ENCODE data around the gene GAGE13. TPM values are rescaled to one million over a fixed set of nuclear protein-coding genes. Genes with fewer than 3 reads are reported as not detected.
"Not testable (repeated sequence)": the region's sequence is repeated elsewhere in the genome, so short reads cannot be mapped to it uniquely, and the experiment has no call there.

GAGE13 gene
- total RNA-seq, 8 experiments from 2014 or later, result not detected

- H3K4me1 ChIP-seq (replicated peaks in 1 of 2); H3K4me3 ChIP-seq; ATAC-seq (replicated peaks in 6 of 8); H3K27ac ChIP-seq; in situ Hi-C loops (cut with MboI; ENCODE audit: low pct_unique_long_range_greater_than_20kb in 2 of 9, low sequenced_read_pairs in 9 of 9, unreplicated experiment in 9 of 9): not testable (repeated sequence)
- WGBS, 10 experiments, result 42 to 88% methylated on average over 4 to 5 of the region's 11 CpGs; no CpG with 5 or more reads in 8 of the 10 experiments
Measured at GRCh38 chrX:49346150-49346549, 14.8 kb downstream of the GAGE13 start.

Other genes starting within 250 kb of the GAGE13 start
- 10 to 100 TPM; 16.3 to 29.8 (median 20.1) TPM for gene GPKOW, start 207.8 kb upstream of the GAGE13 start, total RNA-seq
- 1 to 10 TPM in 6 of 8 experiments, under 1 TPM in 2; 0.57 to 2.7 (median 1.4) TPM for gene MAGIX, start 168.8 kb upstream of the GAGE13 start, total RNA-seq
- 10 to 100 TPM in 3 of 8 experiments, 1 to 10 TPM in 5; 1.2 to 21.9 (median 6.0) TPM for gene PLP2, start 159.7 kb upstream of the GAGE13 start, total RNA-seq
- gene PRICKLE3, start 145.2 kb upstream of the GAGE13 start, total RNA-seq, result 10 to 100 TPM in 2 of 8 experiments, 1 to 10 TPM in 2, under 1 TPM in 4; 0.33 to 11.8 (median 1.1) TPM
- gene SYP, start 131.4 kb upstream of the GAGE13 start, total RNA-seq, result 100 to 1,000 TPM in 1 of 8 experiments, 10 to 100 TPM in 4, 1 to 10 TPM in 2, under 1 TPM in 1; 0.92 to 144 (median 71.8) TPM
- gene CACNA1F, start 98.2 kb upstream of the GAGE13 start, total RNA-seq, result under 1 TPM in 2 of 8 experiments, not detected in 6; 0.28 to 0.41 TPM
- 10 to 100 TPM in 1 of 8 experiments, 1 to 10 TPM in 7; 7.2 to 10.6 (median 9.3) TPM for gene CCDC22, start 96.1 kb upstream of the GAGE13 start, total RNA-seq
- gene FOXP3, start 66.9 kb upstream of the GAGE13 start, total RNA-seq, result under 1 TPM; 0.11 to 0.84 (median 0.26) TPM
- gene PPP1R3F, start 61.8 kb upstream of the GAGE13 start, total RNA-seq, result 10 to 100 TPM in 5 of 8 experiments, 1 to 10 TPM in 3; 3.8 to 16.1 (median 11.2) TPM
- gene GAGE10, start 27.9 kb upstream of the GAGE13 start, total RNA-seq, result not detected
- not detected for gene GAGE12J, start 9.5 kb upstream of the GAGE13 start, total RNA-seq
- not detected for gene GAGE12C, start 200.6 kb downstream of the GAGE13 start, total RNA-seq
- not detected for gene GAGE12D, start 210.2 kb downstream of the GAGE13 start, total RNA-seq
- not detected for gene GAGE12E, start 219.7 kb downstream of the GAGE13 start, total RNA-seq
- not detected for gene GAGE12F, start 229.3 kb downstream of the GAGE13 start, total RNA-seq
- gene GAGE12G, start 238.8 kb downstream of the GAGE13 start, total RNA-seq, result not detected
- not detected for gene GAGE12H, start 248.4 kb downstream of the GAGE13 start, total RNA-seq

All from motor neuron (in vitro differentiated cells).